A673 (cell line): ENCODE measurements around the gene TRAPPC2L.
"Not testable (repeated sequence)": the region's sequence is repeated elsewhere in the genome, so short reads cannot be mapped to it uniquely, and the experiment has no call there.

ENCODE experiments used
- CTCF ChIP-seq: fragments of 300-800, 200-600 bp; sonication (generic); conservative IDR thresholded peaks from 2 replicates; pipeline ENCODE4 v1.5.1; 2017; ENCODE audit warnings: low read depth, mild to moderate bottlenecking, antibody characterized with exemption, low read length, moderate library complexity, mixed read lengths
- EZH2 ChIP-seq: fragments of 200-600 bp; sonication (generic); IDR thresholded peaks from 2 replicates; pipeline ENCODE4 v1.6.1; 2017; ENCODE audit warnings: borderline replicate concordance, low read depth, mild to moderate bottlenecking, mixed read lengths, antibody characterized with exemption, low read length; ENCODE audit not compliant: poor library complexity, severe bottlenecking

GRCh38 chr16:88889702-88890352 is 32.9 kb downstream of the TRAPPC2L start:
- TF ChIP-seq EZH2, CTCF: not testable (repeated sequence)
